ENCODE results near the gene RGPD8.
"Not testable (repeated sequence)": the region's sequence is repeated elsewhere in the genome, so short reads cannot be mapped to it uniquely, and the experiment has no call there.

The RGPD8 gene

DNA sequence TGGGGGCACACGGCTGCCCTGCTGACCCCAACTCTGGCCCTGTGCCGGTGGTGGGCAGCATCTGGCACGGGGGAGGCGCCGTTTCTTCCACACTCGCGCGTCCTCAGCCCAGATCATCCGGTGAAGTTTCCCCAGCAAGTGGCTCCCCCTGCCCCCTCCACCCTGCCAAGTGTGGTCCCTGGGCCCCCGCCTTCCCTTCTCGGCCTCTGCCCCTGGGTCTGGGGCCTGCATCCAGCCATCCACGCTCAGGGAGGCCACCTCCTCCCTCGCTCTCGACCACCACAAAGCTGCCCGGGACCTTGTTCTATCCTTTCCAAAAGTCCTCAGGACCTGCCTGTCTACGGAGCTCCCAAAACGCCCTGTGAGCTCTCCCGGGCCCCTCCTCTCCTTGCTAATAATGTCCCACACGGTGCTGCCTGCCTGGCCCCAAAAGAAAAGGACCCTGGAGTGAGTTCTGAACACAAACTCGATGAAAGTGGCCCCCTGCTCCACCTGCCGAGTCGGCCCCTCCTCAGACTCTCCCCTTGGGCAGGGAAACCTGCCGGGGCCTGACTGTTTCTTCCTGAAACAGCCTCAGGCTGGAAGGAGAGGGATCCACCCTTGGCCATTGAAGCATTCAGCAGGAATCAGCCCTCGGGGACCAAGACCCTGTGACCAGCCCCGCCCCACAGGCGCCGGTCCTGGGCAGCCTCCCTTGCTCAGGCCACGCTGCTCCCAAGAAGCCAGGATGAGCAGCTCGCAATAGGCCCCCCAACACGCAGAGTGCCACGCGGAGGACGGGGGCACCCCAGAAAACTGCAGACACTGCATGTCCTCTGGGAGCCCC is 1.7 kb upstream of the RGPD8 start:
- not testable (repeated sequence) for DNase-seq

DNA sequence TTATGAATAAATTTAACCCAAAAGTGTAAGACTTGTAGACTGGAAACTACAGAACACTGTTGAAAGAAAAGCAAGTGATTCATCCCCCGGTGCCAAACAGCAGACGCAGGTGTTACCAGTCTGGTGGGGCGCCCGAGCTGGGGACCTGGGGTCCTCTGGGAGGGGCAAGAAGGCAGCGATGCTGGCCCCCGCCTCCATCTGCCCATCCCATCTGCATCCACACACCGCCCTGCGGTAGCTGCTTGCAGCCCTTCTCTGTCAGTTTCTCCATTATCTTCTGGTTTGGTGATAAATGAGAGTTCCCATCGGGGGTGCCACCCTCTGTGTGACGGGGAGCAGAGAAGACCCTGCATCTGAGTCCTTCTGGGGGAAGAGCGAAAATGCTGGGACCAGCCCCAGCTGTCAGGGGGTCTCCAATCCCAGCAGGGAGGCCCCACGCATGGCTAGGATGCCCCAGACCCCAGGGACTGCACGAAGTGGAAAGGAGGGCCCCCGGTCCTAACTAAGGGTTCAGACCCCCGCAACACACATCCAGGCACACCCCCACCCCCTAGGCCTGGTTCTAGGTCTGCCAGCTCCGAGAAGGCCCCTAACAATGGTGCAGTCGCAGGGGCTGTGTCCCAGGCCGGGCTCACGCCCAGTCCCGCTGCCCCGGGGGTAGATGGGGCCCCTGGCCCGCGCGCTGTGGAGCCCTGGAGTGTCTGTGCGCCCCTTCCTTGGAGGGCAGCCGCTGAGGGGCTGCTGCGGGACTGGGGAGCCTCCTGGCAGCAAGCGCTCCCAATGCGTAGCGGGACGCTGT is 686 bp upstream of the RGPD8 start:
- no peak for DNase-seq

DNA sequence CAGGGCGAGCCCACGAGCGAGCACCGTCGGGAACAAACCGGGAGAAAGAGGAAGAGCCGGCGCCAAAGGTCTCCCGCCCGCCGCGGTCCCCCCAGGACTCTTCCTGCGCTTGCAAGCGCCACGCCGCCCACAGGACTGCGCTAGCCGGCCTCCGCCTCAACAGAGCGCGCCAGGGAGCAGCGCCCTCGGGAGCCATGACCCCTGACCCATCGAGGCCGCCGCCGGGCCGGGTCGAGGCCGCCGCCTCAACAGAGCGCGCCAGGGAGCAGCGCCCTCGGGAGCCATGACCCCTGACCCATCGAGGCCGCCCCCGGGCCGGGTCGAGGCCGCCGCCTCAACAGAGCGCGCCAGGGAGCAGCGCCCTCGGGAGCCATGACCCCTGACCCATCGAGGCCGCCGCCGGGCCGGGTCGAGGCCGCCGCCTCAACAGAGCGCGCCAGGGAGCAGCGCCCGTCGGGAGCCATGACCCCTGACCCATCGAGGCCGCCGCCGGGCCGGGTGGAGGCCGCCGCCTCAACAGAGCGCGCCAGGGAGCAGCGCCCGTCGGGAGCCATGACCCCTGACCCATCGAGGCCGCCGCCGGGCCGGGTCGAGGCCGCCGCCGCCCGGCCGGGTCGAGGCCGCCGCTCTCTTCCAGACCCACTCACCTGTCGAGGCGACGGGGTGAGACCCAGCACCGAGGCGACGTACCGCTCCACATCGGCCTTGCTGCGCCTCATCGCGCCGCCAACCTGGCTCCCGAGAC is 538 bp downstream of the RGPD8 start:
- DNase-seq: peak; percentile 11

DNA sequence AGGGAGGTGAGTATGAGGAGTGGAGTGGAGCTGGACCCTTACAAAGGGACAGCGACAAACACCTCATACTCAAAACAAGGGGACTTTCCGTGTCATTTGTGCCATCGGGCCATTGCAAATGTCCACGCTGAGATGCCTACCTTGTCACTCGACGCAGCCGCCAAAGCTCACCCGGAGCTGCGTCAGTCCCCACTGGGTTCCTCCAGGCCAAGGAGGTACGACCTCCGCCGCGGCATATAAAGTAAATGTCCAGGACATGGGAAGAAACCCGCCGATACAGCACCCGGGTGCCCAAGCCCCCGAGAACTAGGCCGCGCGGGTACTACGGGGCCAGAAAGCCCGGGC is 1.1 kb downstream of the RGPD8 start:
- DNase-seq: not testable (repeated sequence)

DNA sequence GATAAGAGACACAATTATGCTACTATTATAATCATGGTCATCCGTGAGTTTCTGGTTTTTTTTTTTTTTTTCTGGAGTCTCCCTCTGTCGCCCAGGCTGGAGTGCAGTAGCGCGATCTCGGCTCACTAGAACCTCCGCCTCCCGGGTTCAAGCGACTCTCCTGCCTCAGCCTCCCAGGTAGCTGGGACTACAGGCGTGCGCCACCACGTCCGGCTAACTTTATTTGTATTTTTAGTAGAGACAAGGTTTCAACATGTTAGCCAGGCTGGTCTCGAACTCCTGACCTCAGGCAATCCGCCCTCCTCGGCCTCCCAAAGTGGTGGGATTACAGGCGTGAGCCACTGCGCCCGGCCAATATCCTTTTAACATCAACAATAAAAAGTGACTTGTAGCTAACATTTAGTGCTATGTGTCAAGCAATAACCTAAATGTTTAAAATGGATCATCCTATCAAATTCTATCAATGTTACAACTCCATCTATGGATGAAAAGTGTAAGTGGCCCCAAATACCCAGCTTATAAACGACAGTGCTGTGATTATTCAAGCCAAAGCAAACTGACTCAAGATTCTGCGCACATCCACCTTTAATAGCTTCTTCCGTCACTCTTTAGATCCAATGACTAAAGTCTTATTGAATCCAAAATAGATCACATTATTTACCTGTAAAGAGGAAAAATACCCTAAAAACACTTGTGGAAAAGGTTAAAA is 1.7 kb downstream of the RGPD8 start:
- DNase-seq: peak; percentile 54

DNA sequence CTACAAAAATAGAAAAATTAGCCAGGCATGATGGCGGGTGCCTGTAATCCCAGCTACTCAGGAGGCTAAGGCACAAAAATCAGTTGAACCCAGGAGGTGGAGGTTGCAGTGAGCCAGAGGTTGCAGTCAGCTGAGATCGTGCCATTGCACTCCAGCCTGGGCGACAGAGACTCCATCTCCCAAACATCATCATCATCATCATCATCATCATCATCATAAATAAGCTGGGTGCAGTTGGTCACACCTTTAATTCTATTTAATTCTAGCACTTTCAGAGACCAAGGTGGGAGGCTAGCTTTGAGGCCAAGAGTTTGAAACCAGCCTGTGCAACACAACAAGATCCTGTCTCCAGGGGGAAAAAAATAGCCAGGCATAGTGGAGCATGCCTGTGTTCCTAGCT is 8.9 kb downstream of the RGPD8 start:
- not testable (repeated sequence) for DNase-seq

DNA sequence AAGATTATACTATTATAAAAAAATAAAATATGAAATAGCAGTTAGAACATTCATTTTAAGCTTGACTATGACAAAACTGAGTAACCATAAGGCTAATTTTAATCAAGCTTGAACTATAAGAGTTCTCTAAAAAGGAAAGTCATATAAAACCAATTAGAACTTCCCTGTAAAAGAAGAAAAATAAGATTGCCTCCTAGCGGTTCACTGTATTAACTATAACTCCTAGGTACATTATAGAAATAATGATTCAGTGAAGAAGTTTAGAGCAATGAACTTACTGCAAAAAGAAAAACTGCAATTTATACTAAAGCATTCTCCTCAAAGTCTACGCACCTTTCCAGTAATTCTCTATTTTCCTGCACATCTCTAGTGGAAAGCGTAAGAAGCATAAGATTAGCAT is 16.6 kb downstream of the RGPD8 start:
- DNase-seq: peak; percentile 0

DNA sequence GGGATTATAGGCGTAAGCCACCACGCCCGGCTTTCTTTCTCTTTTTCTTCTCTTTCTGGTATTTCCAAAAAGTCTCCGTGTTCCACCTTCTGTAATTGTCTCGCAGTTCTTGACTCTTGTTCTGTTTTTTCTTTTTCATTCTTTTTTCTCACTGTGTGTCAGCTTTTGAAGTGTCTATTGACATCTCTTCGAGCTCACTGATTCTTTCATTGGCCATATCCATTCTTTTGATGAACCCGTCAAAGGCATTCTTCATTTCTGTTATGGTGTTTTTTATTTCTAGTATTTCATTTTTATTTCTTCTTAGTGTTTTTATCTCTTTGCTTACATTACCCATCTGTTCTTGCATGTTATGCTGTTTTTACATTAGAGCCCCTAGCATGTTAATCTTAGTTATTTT is 73.4 kb downstream of the RGPD8 start:
- not testable (repeated sequence) for DNase-seq

DNA sequence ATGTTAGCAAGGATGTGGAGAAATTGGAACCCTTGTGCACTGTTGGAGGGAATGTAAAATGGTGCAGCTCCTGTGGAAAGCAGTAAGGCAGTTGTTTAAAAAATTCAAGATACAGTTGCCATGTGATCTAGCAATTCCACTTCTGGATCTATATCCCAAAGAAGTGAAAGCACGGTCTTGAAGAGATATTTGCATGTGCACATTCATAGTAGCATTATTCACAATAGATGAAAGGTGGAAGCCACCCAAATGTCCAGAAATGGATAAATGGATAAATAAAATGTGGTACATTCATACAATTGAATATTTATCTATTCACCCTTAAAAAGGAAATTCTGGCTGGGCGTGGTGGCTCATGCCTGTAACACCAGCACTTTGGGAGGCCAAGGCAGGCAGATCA is 79.1 kb downstream of the RGPD8 start:
- DNase-seq: not testable (repeated sequence)

DNA sequence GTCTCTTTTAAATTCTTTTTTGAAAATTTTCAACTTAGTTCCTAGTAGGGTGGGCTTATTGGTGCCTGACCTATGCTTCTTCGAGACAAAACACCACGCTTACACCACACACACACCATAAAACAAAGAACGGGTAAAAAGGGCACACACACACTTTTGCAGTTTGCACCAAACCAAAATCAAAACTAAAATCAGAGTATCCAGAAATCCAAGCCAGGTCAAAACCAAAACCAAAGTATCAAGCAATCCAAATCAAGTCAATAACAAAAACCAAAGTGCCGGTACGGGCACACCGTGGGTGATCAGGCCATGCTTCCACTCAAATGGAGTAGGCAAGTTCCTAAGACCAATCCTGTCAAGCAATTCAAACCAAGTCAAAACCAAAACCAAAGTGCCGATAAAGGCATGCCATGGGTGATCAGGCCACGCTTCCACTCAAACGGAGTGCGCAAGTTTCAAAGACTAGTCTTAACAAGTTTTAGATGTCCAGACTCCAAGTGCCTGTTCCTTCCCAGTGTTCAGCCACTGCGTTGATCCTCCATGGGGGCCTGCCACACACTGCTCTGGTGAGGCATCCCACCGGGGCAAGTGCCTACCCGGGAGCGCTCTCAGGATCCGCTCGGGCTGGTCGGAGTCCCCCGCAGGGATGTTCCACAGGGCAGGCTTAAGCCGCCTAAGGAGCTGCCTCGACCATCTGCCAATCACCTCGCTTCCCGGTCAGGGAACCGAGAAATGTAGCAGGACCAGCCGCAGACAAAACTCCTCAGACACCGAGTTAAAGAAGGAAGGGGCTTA is 80.4 kb downstream of the RGPD8 start:
- not testable (repeated sequence) for DNase-seq

DNA sequence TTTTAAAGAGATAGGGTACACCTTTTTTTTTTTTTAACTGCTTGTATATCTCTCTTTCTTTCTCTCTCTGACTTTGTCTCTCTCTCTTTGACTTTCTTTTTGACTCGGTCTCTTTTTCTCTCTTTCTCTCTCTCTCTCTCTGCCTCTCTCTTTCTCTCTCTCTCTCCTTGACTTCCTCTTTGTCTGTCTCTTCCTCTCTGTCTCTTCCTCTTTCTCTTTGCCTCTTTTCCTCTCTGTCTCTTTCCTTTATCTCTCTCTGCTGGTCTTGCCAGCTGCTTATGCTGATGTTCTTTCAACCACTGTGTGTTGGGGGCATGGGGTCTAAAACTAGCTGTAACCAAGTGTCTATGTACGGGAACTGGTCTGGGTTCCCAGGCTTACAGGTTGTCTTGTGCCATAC is 81.2 kb downstream of the RGPD8 start:
- not testable (repeated sequence) for DNase-seq

DNA sequence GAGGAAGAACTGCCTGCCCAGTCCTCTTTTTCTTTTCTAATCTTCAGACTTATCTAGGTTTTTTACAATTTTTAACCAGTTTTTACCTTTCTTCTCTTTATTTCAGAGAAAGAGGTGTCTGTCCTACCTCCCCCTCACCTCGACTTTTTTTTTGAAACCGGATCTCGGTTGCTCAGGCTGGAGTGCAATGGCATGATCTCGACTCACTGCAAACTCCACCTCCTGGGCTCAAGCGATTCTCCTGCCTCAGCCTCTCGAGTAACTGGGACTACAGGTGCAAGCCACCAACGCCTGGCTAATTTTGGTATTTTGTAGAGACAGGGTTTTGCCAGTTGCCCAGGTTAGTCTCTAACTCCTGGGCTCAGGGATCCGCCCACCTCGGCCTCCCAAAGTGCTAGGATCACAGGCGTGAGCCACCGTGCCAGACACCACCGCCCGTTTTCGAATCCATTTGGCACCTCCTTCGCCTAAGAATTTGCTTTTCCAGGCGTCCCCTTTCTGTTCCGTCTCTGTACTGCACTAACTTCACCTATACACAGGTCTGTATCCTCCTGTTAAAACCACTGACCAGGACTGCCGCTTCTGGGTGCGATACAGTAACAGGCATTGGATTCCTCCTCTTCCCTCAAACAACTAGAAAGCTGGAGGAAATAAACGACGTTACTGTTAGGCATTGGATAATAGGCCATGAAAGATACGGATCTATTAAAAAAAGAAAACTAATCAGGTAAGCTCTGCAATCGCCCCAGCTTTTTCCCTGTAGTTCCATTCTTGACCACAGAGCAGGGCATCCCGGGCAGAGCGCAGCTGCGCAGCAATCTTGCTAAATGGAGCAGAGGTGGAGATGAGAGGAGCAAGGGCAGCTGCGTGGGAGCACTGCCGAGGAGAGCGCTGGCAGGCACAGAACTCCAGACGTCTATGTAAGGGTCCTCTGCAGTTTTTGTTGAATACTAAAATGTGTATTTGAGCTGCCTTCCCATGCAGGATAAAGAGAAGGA is 88.1 kb downstream of the RGPD8 start:
- no peak for DNase-seq

DNA sequence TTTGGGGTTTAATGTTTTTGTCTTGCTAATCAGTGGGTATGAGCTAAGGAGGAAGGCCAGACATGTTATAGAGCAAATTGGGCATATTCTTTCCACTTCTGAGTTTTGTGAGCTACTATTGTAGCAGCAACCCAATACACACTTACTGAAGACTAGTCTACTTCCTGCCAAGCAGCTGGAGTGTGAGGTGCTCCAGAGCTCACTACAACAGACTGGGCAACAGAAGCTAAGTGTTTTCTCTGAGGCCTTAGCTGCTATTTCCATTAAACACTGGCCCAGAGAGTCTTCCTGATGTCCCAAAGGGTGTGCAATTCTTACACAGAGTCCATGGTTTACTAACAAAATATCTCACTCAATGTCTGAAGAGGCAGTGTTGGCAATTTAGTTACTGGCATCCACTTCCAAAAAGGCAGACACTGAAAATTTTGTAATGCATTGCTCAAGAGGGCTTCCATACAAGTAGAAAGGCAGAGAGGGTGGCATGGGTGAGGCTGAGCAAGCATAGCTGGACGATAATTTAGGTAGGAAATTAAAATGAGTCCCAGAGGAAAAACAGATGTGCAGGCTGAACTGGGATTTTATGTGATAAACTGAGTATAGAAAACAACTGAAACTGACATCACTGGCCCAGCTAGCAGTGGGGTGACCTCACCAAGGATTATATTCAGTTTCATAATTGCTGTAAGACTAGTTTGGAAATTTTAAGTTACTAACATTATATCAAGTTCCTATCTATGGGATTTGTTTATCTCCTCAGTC is 89.4 kb downstream of the RGPD8 start:
- no peak for DNase-seq

DNA sequence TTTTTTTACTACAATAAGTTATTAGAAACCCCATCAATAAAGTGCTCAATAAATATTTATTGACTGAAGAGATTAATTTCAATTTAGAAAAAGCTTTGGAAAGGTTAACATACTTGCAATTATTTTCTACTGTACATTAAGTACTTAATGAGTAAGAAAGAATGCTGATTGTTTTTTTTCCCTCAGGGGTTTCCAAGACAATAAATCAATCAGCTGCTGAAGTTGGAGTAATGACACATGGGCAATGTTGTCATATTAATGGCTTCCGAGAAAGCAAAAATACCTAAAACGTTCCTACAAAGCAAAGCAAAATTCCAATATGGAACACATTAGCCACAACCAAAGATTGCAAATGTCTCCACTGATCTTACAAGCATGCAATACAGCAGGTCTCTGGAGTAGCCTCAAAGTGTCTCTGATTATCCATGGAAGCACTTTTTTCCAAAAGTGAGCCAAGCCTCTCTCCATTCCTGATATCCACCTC is 91.3 kb downstream of the RGPD8 start:
- DNase-seq: no peak

DNA sequence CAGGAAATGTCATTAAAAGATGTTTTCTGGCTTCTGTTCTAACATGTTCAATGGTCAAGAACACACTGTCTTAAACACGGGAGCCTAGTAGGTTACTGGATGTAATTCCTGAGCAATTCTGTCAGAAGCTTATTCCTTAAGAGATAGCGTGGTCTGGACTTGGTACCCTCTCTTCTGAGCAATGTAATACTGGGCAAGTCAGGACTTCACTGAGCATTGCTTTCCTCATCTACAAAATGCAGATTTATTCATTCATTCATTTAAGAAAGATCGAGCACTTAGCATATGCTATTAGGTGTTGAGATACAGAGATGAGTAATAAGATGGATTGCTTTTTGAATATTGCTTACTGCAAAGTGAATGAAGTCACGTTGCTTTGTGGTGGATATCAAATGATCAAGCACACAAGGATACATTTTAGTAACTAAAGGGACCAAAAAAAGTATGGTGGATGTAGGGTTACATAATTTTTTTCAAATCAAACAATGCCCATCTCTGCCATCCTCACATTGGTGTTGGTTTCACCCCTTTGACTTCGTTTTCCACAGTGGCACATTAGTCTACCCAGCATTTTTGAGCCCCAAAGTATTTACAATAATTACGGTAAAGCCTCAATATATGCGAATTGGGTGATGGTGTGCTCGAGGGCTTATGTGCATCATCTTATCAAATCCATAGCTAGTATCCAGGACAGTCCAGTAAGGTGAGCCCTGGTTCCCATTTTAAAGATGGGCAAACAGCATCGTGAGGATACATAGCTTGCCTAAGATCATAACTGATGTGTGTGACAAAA is 92.8 kb downstream of the RGPD8 start:
- no peak for DNase-seq

DNA sequence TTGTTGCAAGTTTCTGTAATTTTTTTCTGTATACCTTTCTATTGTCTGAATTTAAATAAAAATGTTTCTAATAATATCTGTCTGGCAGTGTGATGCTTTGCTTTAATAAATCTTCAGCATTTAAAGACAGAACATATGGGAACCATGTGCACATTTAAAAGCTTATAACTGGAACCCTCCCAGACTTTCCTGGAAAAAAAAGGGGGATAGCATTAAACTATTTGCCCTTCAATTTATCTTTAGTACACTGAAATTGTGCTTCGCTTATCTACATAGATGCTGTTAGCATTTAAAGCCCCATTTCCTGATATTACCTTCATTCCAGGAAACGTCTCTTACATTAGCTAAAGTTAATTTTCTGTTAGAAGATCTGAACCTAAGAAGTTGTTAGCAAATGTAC is 93.5 kb downstream of the RGPD8 start:
- DNase-seq: peak; percentile 85

DNA sequence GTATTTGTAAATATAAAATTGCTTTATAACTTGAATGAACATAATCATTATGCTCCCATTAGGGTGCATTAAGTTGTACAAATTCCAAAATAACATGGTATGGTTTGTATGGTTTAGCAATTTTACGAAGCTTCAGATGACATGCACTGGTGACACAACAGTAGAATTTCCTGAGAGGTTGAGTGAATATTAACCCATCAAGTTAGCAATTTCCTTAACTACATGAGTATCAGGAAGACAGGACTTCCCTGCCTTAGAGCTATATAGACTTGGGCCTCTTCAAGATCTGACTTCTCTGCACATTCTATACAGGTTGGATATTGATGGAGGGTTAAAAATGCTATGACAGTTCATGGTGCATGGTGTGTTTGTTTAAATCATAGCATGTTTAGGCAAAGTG is 97.8 kb downstream of the RGPD8 start:
- DNase-seq: no peak

DNA sequence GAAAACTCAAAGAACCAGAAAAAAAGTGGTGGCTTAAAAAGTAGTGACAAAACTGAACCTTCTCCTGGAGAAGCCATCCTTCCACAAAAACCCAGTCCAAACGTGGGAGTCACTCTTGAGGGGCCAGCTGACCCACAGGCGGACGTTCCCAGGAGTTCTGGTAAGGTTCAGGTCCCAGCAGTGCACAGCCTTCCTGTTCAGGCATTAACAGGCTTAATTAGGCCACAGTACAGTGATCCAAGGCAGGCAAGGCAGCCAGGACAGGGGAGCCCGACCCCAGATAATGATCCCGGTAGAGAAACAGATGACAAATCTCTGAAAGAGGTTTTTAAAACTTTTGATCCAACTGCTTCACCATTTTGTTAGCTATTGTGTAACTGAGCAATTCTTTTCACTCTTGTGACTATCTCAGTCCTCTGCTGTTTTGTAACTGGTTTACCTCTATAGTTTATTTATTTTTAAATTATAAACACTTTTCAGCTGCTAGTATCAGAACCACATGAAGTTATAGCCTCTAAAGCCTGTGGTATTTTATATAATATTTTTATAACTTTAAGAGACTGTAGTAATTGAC is 101.2 kb downstream of the RGPD8 start:
- DNase-seq: no peak

DNA sequence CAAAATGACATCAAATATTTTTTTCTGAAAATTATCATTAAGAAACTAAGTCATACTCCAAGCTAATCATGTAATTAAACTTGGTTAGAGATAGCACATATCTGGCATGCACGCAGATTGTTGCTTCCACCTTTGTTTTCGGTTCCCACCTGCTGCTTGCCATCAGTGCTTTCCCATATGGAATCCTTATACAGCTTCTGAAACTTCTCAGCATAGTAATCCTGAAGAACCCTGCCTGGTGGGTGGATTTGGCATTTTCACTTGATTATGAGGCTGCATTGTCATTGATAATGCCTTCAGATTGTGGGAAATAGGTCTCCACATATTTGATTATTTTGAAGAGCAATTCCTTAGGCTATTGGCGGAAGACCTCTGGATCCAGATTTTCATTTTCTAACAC is 110.5 kb downstream of the RGPD8 start:
- DNase-seq: no peak

All from hematopoietic multipotent progenitor cell treated with erythropoietin and hydrocortisone succinate and interleukin-3 and kit ligand, for 8 days (in vitro differentiated cells).